GM12892 (cell line): Measurements from ENCODE around the gene KIFC3.

ENCODE experiments used
- POLR2A ChIP-seq: IDR thresholded peaks from 2 replicates; pipeline ENCODE4 v1.6.1; 2011; ENCODE audit warnings: low read depth, low read length, control low read depth
- POLR2AphosphoS5 ChIP-seq: IDR thresholded peaks from 2 replicates; pipeline ENCODE4 v1.6.1; 2011; ENCODE audit warnings: low read depth, low read length, control low read depth
- TAF1 ChIP-seq: IDR thresholded peaks from 2 replicates; pipeline ENCODE4 v1.6.1; 2011; ENCODE audit warnings: low read depth, mild to moderate bottlenecking, control low read depth, low read length, borderline replicate concordance

- TF ChIP-seq POLR2A (no peak), POLR2AphosphoS5 (no peak), TAF1 (no peak)
These were observed 31.0 kb downstream of the KIFC3 start for GRCh38 chr16:57771141-57771785.
